HCT116 (cell line): ENCODE results near the gene DNAH10. TPM values are rescaled to one million over a fixed set of nuclear protein-coding genes. Genes with fewer than 3 reads are reported as not detected.

Experiments
- ATAC-seq: fragments of 200-7000 bp; cut with Tn5 transposase; 2 replicates; pipeline ENCODE4 v1.9.1; 2020; ENCODE audit warnings: mild to moderate bottlenecking, moderate library complexity
- BruUV-seq: library from RNA; stranded (reverse); fragments of 400-500 nt; replicated peaks from 2 replicates; lab custom pipeline; 2021; lab: Mats Ljungman, UMichigan
- CTCF ChIA-PET: fragments of 300-600 bp; sonication (Branson Sonifier 250); formaldehyde crosslinking; loops from one replicate; lab custom pipeline; 2021; ENCODE audit warnings: antibody characterized with exemption; lab: Charles Lee
- POLR2A ChIA-PET: fragments of 300-600, 350-600 bp; sonication (Branson Sonifier 250); formaldehyde crosslinking; loops from one replicate; lab custom pipeline; 2021; ENCODE audit warnings: antibody characterized with exemption; lab: Charles Lee
- RAD21 ChIA-PET, 2 experiments: fragments of 300-600 bp; sonication (Branson Sonifier 250); formaldehyde crosslinking; loops; one replicate each; lab custom pipeline; 2023; ENCODE audit warnings: low total read pairs in 2 of 2; ENCODE audit not compliant: uncharacterized antibody in 2 of 2, unreplicated experiment in 2 of 2, low non-redundant PET in 1 of 2; lab: Charles Lee
- DNase-seq: peaks from one replicate; pipeline ENCODE4 v3.0.0-alpha.2; 2010; ENCODE audit warnings: low read depth, low spot score
- H2AFZ ChIP-seq: fragments of 200-600 bp; shearing (Covaris generic), sonication (generic); 2 replicates; pipeline ENCODE4 v1.6.1; 2017; ENCODE audit warnings: low read depth, mixed run types, mixed read lengths, antibody characterized with exemption, low read length; ENCODE audit not compliant: poor library complexity, severe bottlenecking
- H3K27ac ChIP-seq: 2 replicates; pipeline ENCODE4 v1.5.1; 2012; ENCODE audit warnings: low read depth, low read length
- H3K27me3 ChIP-seq: fragments of 200-600 bp; sonication (generic); 2 replicates; pipeline ENCODE4 v1.6.1; 2016; ENCODE audit warnings: mixed run types, low read length, mixed read lengths; ENCODE audit not compliant: insufficient read depth
- H3K36me3 ChIP-seq, 2 experiments: fragments of 200-500 bp in 1 of 2; fragments of 200-600 bp in 1 of 2; sonication (Bioruptor generic) in 1 of 2; sonication (generic) in 1 of 2; 2 replicates each; pipeline versions ENCODE4 v1.5.1 to v1.6.1; 2014 to 2016; ENCODE audit warnings: low read length in 2 of 2, inconsistent platforms in 1 of 2, mixed read lengths in 1 of 2, mixed run types in 1 of 2; ENCODE audit not compliant: insufficient read depth in 2 of 2, control insufficient read depth in 1 of 2
- H3K4me1 ChIP-seq, 2 experiments: fragments of 200-600 bp in 1 of 2; sonication (generic) in 1 of 2; 2 replicates each; pipeline versions ENCODE4 v1.5.1 to v1.6.1; 2012 to 2017; ENCODE audit warnings: low read length in 2 of 2, inconsistent platforms in 1 of 2, mild to moderate bottlenecking in 1 of 2, mixed read lengths in 1 of 2, mixed run types in 1 of 2, moderate library complexity in 1 of 2; ENCODE audit not compliant: insufficient read depth in 2 of 2, control insufficient read depth in 1 of 2
- H3K4me2 ChIP-seq: fragments of 200-600 bp; sonication (generic); 2 replicates; pipeline ENCODE4 v1.6.1; 2017; ENCODE audit warnings: mixed run types, low read length, mixed read lengths
- H3K4me3 ChIP-seq, 2 experiments: fragments of 200-600 bp in 1 of 2; sonication (generic) in 1 of 2; replicated peaks in 1 of 2; 2 replicates each; pipeline ENCODE4 v1.5.1; 2011 to 2016; ENCODE audit warnings: low read length in 2 of 2, control low read depth in 1 of 2, low read depth in 1 of 2, mild to moderate bottlenecking in 1 of 2, mixed read lengths in 1 of 2, mixed run types in 1 of 2
- H3K79me2 ChIP-seq: fragments of 200-600 bp; sonication (generic); 2 replicates; pipeline ENCODE4 v1.6.1; 2017; ENCODE audit warnings: mild to moderate bottlenecking, mixed run types, low read length, moderate library complexity, mixed read lengths; ENCODE audit not compliant: insufficient read depth
- H3K9ac ChIP-seq: fragments of 200-600 bp; sonication (generic); 2 replicates; pipeline ENCODE4 v1.6.1; 2016; ENCODE audit warnings: low read length, mixed read lengths
- H3K9me2 ChIP-seq: fragments of 200-600 bp; sonication (generic), shearing (Covaris generic); 2 replicates; pipeline ENCODE4 v1.6.1; 2017; ENCODE audit warnings: mixed run types, mild to moderate bottlenecking, moderate library complexity; ENCODE audit not compliant: insufficient read depth
- H3K9me3 ChIP-seq, 2 experiments: fragments of 200-500 bp in 1 of 2; fragments of 200-600 bp in 1 of 2; sonication (Bioruptor generic) in 1 of 2; sonication (generic) in 1 of 2; 2 replicates each; pipeline ENCODE4 v1.6.1; 2014 to 2017; ENCODE audit warnings: low read length in 2 of 2, mixed read lengths in 2 of 2, inconsistent platforms in 1 of 2, low read depth in 1 of 2, mild to moderate bottlenecking in 1 of 2, mixed run types in 1 of 2, moderate library complexity in 1 of 2; ENCODE audit not compliant: control insufficient read depth in 1 of 2, insufficient read depth in 1 of 2
- H4K20me1 ChIP-seq: fragments of 200-600 bp; sonication (generic), shearing (Covaris generic); 2 replicates; pipeline ENCODE4 v1.6.1; 2017; ENCODE audit warnings: mixed run types, mild to moderate bottlenecking, moderate library complexity; ENCODE audit not compliant: insufficient read depth
- ATF3 ChIP-seq: IDR thresholded peaks from 2 replicates; pipeline ENCODE4 v1.6.1; 2012
- CBX3 ChIP-seq: IDR thresholded peaks from 2 replicates; pipeline ENCODE4 v1.6.1; 2012; ENCODE audit warnings: low read depth
- CEBPB ChIP-seq: IDR thresholded peaks from 2 replicates; pipeline ENCODE4 v1.6.1; 2012; ENCODE audit warnings: low read depth
- EZH2phosphoT487 ChIP-seq: fragments of 200-600 bp; IDR thresholded peaks from 2 replicates; pipeline ENCODE4 v1.6.1; 2018; ENCODE audit warnings: antibody characterized with exemption, borderline replicate concordance
- FOSL1 ChIP-seq: IDR thresholded peaks from 2 replicates; pipeline ENCODE4 v1.6.1; 2012; ENCODE audit warnings: low read depth
- MAX ChIP-seq: IDR thresholded peaks from 2 replicates; pipeline ENCODE4 v1.6.1; 2012
- POLR2A ChIP-seq: IDR thresholded peaks from 2 replicates; pipeline ENCODE4 v1.7.0; 2011; ENCODE audit warnings: borderline replicate concordance; ENCODE audit not compliant: insufficient read depth, insufficient read length; ENCODE audit errors: extremely low read depth
- POLR2AphosphoS5 ChIP-seq: IDR thresholded peaks from 2 replicates; pipeline ENCODE4 v1.6.1; 2011; ENCODE audit warnings: mild to moderate bottlenecking, low read depth, low read length, moderate library complexity
- RAD21 ChIP-seq: IDR thresholded peaks from 2 replicates; pipeline ENCODE4 v1.6.1; 2012; ENCODE audit warnings: low read depth, mild to moderate bottlenecking
- REST ChIP-seq: IDR thresholded peaks from 2 replicates; pipeline ENCODE4 v1.6.1; 2012; ENCODE audit warnings: low read depth
- SIN3A ChIP-seq: IDR thresholded peaks from 2 replicates; pipeline ENCODE4 v1.6.1; 2012; ENCODE audit warnings: low read depth
- SP1 ChIP-seq: IDR thresholded peaks from 2 replicates; pipeline ENCODE4 v1.6.1; 2012; ENCODE audit warnings: low read depth
- TCF7L2 ChIP-seq: IDR thresholded peaks from 2 replicates; pipeline ENCODE4 v1.7.0; 2011; ENCODE audit warnings: borderline replicate concordance, inconsistent platforms; ENCODE audit not compliant: insufficient read depth, insufficient read length; ENCODE audit errors: extremely low read depth
- YY1 ChIP-seq: IDR thresholded peaks from 2 replicates; pipeline ENCODE4 v1.6.1; 2011; ENCODE audit warnings: low read length, low read depth, moderate library complexity, mild to moderate bottlenecking; ENCODE audit not compliant: insufficient replicate concordance; ENCODE audit errors: extremely low read depth
- ZFX ChIP-seq: fragments of 450-650 bp; IDR thresholded peaks from 2 replicates; pipeline ENCODE4 v1.6.1; 2017
- intact Hi-C: fragments of 100-400 bp; cut with micrococcal nuclease; formaldehyde crosslinking; loops from 2 replicates; pipeline ENCODE4 v1.10.0; 2022
- total RNA-seq: library from RNA; stranded (reverse); gene quantifications from one replicate; pipeline ENCODE4 v1.2.1, GENCODE V29; 2021; ENCODE audit not compliant: unreplicated experiment

The DNAH10 gene
- total RNA-seq, 1 experiment from 2014 or later, result 1.3 TPM

- no peaks in the 10 kb centered on the region for H3K27me3 ChIP-seq
- H3K9me3 ChIP-seq, result no peaks in the 10 kb centered on the region; a peak in 1 of 4 replicates
- H3K4me3 ChIP-seq, result no peak overlapping the region
- no peaks in the 10 kb centered on the region for H3K36me3 ChIP-seq
- TF ChIP-seq EZH2phosphoT487, result no peak
- TF ChIP-seq CBX3, result no peak
- no peak for TF ChIP-seq FOSL1
- TF ChIP-seq POLR2AphosphoS5, result no peak
- TF ChIP-seq CEBPB, result no peak
- TF ChIP-seq ATF3, result no peak
- no peak for TF ChIP-seq RAD21
- TF ChIP-seq SIN3A, result no peak
- TF ChIP-seq REST, result no peak
- no peak for TF ChIP-seq MAX
- TF ChIP-seq POLR2A, result no peak
- no peak for TF ChIP-seq ZFX
- TF ChIP-seq SP1, result no peak
- TF ChIP-seq YY1, result no peak
- no peak for TF ChIP-seq TCF7L2
- TF ChIP-seq, all 23 proteins: peak for 0
- ATAC-seq (no peak), DNase-seq (no peak)
- ChIA-PET CTCF (no interaction called here), POLR2A (no interaction called here), RAD21 (no interaction called here)
- intact Hi-C loops, result no loop called here
- Histone ChIP-seq H3K27ac (no peak overlapping the region), H3K9me2 (no peaks in the 10 kb centered on the region), H3K9ac (no peak overlapping the region), H3K4me1 (peaks cover 0 to 5% of the 10 kb centered on the region in 2 experiments; a peak in 1 of 4 replicates), H2AFZ (no peak overlapping the region), H3K79me2 (no peaks in the 10 kb centered on the region), H4K20me1 (no peaks in the 10 kb centered on the region), H3K4me2 (no peak overlapping the region)
- no TSS peak for BruUV-seq
Observed at GRCh38 chr12:123944696-123945095, 182.6 kb downstream of the DNAH10 start.
